Stimulated activated CD4-positive, alpha-beta T cell treated with anti-CD3 and anti-CD28 coated beads, Interleukin-12 subunit alpha, Interleukin-12 subunit beta, amount 100 ng/mL, for 4 hours (primary cell): ENCODE measurements around the gene CHERP.
"Not testable (repeated sequence)": the region's sequence is repeated elsewhere in the genome, so short reads cannot be mapped to it uniquely, and the experiment has no call there.

Experiments
- DNase-seq: peaks from one replicate; pipeline ENCODE4 v3.0.0-alpha.2; 2020

Gene CHERP

GRCh38 chr19:16518061-16518460 is 24.2 kb downstream of the CHERP start:
- no peak for DNase-seq

- DNase-seq: no peak
These were observed 25.2 kb downstream of the CHERP start for GRCh38 chr19:16516923-16517610.

GRCh38 chr19:16516381-16516780 is 25.9 kb downstream of the CHERP start:
- DNase-seq: no peak

- DNase-seq: no peak
These were observed 27.7 kb downstream of the CHERP start for GRCh38 chr19:16514383-16515019.

- not testable (repeated sequence) for DNase-seq
These were observed 29.6 kb downstream of the CHERP start for GRCh38 chr19:16512611-16513010.

GRCh38 chr19:16509141-16510061 is 32.8 kb downstream of the CHERP start:
- no peak for DNase-seq

- DNase-seq: no peak
These were observed 33.7 kb downstream of the CHERP start for GRCh38 chr19:16508546-16508945.

- no peak for DNase-seq
These were observed 35.3 kb downstream of the CHERP start for GRCh38 chr19:16506961-16507360.

GRCh38 chr19:16506161-16506560 is 36.1 kb downstream of the CHERP start:
- not testable (repeated sequence) for DNase-seq

- no peak for DNase-seq
These were observed 38.0 kb downstream of the CHERP start for GRCh38 chr19:16504271-16504670.

- DNase-seq: no peak
These were observed 44.4 kb downstream of the CHERP start for GRCh38 chr19:16497837-16498236.

GRCh38 chr19:16497042-16497441 is 45.2 kb downstream of the CHERP start:
- DNase-seq: no peak

- no peak for DNase-seq
These were observed 45.6 kb downstream of the CHERP start for GRCh38 chr19:16496613-16496983.

GRCh38 chr19:16495982-16496612 is 46.1 kb downstream of the CHERP start, which contains the start of the genes C19orf44 and CALR3:
Gene C19orf44, plus strand, starts transcription at chr19:16496394. Its CDS starts 4,399 bp downstream, at chr19:16500793.
Gene CALR3, minus strand, starts transcription at chr19:16496167. Its CDS starts 38 bp downstream, at chr19:16496129.
- DNase-seq: peak; percentile 93

- not testable (repeated sequence) for DNase-seq
These were observed 55.8 kb downstream of the CHERP start for GRCh38 chr19:16486476-16486875.

- no peak for DNase-seq
These were observed 59.5 kb downstream of the CHERP start for GRCh38 chr19:16482745-16483144.

GRCh38 chr19:16477311-16477710 is 64.9 kb downstream of the CHERP start:
- no peak for DNase-seq

GRCh38 chr19:16476401-16476800 is 65.8 kb downstream of the CHERP start:
- no peak for DNase-seq

- no peak for DNase-seq
These were observed 68.3 kb downstream of the CHERP start for GRCh38 chr19:16473875-16474392.

GRCh38 chr19:16472992-16473391 is 69.2 kb downstream of the CHERP start:
- no peak for DNase-seq

GRCh38 chr19:16472559-16472899 is 69.7 kb downstream of the CHERP start:
- DNase-seq: not testable (repeated sequence)

GRCh38 chr19:16470911-16471811 is 71.1 kb downstream of the CHERP start:
- peak; percentile 25 for DNase-seq
